ENCODE results near the gene SERPINA10. TPM values are rescaled to one million over a fixed set of nuclear protein-coding genes. Genes with fewer than 3 reads are reported as not detected.
A peak's percentile ranks its signal among the peaks of the same experiment; 100 is the strongest.

Gene SERPINA10
- total and polyA plus RNA-seq, 10 of the 15 experiments (the other 5 are each of a cell fraction or from before 2014, with no cell fraction given) = not detected

- TF ChIP-seq ATF2 (IDR thresholded peaks at IDR 0.05; ENCODE audit: low read length) = no peak
- no peak for TF ChIP-seq NRF1 (conservative IDR thresholded peaks at IDR 0.05; ENCODE audit: low read depth, low read length)
- TF ChIP-seq FOXK2 (IDR thresholded peaks at IDR 0.05) = no peak
Observed at GRCh38 chr14:94321421-94322271, 28.6 kb upstream of the SERPINA10 start (continued).

DNA sequence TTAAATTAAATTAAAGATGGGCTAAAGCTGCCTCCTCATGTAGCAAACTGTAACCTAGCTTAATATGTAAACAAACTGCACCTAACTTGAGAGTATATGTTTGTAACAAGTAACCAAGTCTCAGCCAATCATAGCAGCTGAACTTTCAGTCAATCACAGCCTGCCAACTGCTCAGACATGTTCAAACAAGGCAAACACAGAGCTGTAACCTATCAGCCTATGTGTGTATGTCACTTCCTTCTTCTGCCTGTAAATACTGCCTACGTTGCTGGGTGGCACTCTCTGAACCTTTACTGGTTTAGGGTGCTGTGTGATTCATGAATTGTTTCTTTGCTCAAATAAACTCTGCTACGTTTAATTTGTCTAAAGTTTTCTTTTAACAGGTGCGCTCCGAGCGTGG is 27.2 kb upstream of the SERPINA10 start:
- ATAC-seq = peak; percentile 82
- FAIRE-seq = no peak
- RAD21 ChIA-PET (ENCODE audit: unreplicated experiment) = no interaction called here

More for the DNA sequence above, 27.2 kb upstream of the SERPINA10 start:
- CTCF ChIA-PET = no interaction called here
- Histone ChIP-seq H3K9ac (ENCODE audit: control insufficient read depth, insufficient read depth, low read length) (no peak overlapping the region), H3K36me3 (ENCODE audit: control insufficient read depth in 2 of 2, insufficient read depth in 2 of 2, low read length in 1 of 2) (no peaks in the 10 kb centered on the region), H3K79me2 (ENCODE audit: control insufficient read depth, insufficient read depth, low read length) (no peaks in the 10 kb centered on the region), H4K20me1 (ENCODE audit: control insufficient read depth, insufficient read depth) (no peaks in the 10 kb centered on the region), H3K27me3 (replicated peaks in 1 of 2; ENCODE audit: control insufficient read depth in 2 of 2, insufficient read depth in 2 of 2, low read length in 1 of 2) (no peaks in the 10 kb centered on the region), H3K4me2 (ENCODE audit: control insufficient read depth, insufficient read depth) (no peak overlapping the region), H2AFZ (ENCODE audit: control insufficient read depth, low read depth, low read length) (peak overlapping the region; percentile 30), H3K27ac (ENCODE audit: control insufficient read depth, insufficient read depth) (no peak overlapping the region), H3K4me1 (ENCODE audit: control insufficient read depth, insufficient read depth, low read length) (no peaks in the 10 kb centered on the region), H3K4me3 (no peak overlapping the region), H3K9me3 (replicated peaks; ENCODE audit: control insufficient read depth, insufficient read depth, low read length) (no peaks in the 10 kb centered on the region)
- intact Hi-C loops (cut with micrococcal nuclease; ENCODE audit: unreplicated experiment) = no loop called here
- no peak for DNase-seq (ENCODE audit: low read depth, low spot score)
- POLR2A ChIA-PET = no interaction called here
- TF ChIP-seq, protein P1, sequence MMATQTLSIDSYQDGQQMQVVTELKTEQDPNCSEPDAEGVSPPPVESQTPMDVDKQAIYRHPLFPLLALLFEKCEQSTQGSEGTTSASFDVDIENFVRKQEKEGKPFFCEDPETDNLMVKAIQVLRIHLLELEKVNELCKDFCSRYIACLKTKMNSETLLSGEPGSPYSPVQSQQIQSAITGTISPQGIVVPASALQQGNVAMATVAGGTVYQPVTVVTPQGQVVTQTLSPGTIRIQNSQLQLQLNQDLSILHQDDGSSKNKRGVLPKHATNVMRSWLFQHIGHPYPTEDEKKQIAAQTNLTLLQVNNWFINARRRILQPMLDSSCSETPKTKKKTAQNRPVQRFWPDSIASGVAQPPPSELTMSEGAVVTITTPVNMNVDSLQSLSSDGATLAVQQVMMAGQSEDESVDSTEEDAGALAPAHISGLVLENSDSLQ (IDR thresholded peaks at IDR 0.05) = peak; percentile 67
- no peak for TF ChIP-seq NFIC (IDR thresholded peaks at IDR 0.05; ENCODE audit: low read depth, low read length)
- SMC1A ChIA-PET (ENCODE audit: uncharacterized antibody, unreplicated experiment) = no interaction called here
- WGBS (ENCODE audit: insufficient coverage, insufficient replicate concordance, low lambda C conversion rate, missing lambda C conversion rate) = 20% methylated on average over 5 of the region's 5 CpGs
- no TSS peak for BruUV-seq (replicated peaks)
- in situ Hi-C loops (cut with MboI) = no loop called here

Measured in GM12878 (cell line).